ENCODE measurements around the gene FKBP8.

- TF ChIP-seq, protein P1, sequence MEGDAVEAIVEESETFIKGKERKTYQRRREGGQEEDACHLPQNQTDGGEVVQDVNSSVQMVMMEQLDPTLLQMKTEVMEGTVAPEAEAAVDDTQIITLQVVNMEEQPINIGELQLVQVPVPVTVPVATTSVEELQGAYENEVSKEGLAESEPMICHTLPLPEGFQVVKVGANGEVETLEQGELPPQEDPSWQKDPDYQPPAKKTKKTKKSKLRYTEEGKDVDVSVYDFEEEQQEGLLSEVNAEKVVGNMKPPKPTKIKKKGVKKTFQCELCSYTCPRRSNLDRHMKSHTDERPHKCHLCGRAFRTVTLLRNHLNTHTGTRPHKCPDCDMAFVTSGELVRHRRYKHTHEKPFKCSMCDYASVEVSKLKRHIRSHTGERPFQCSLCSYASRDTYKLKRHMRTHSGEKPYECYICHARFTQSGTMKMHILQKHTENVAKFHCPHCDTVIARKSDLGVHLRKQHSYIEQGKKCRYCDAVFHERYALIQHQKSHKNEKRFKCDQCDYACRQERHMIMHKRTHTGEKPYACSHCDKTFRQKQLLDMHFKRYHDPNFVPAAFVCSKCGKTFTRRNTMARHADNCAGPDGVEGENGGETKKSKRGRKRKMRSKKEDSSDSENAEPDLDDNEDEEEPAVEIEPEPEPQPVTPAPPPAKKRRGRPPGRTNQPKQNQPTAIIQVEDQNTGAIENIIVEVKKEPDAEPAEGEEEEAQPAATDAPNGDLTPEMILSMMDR (IDR thresholded peaks at IDR 0.05; ENCODE audit: low read depth, low read length), result no peak
- no peak for TF ChIP-seq EZH2phosphoT487 (IDR thresholded peaks at IDR 0.05; ENCODE audit: low read depth)
Measured at GRCh38 chr19:18518639-18519038, 24.7 kb downstream of the FKBP8 start.
